Right lobe of liver (tissue), 6 donors: Measurements from ENCODE around the gene CDK4. TPM values are rescaled to one million over a fixed set of nuclear protein-coding genes. Genes with fewer than 3 reads are reported as not detected.

Experiments used
- ATAC-seq, 4 donors: fragments of 200-7000 bp; cut with Tn5 transposase; one replicate each; pipeline ENCODE4 v1.9.1; 2020; ENCODE audit warnings: mild to moderate bottlenecking in 4 of 4, moderate library complexity in 4 of 4
- DNase-seq, 3 donors: peaks; one replicate each; pipeline ENCODE4 v3.0.0-alpha.2; 2020
- H3K27ac ChIP-seq, 3 donors: fragments of 200-600 bp; one replicate each; pipeline ENCODE4 v1.8.0; 2022
- H3K27me3 ChIP-seq, 2 donors: fragments of 200-600 bp; one replicate each; pipeline ENCODE4 v1.8.0; 2022
- H3K36me3 ChIP-seq, 4 donors: fragments of 200-600 bp; sonication (generic) in 1 of 4; one replicate each; pipeline versions ENCODE4 v1.5.1 to v1.8.0; 2017 to 2022; ENCODE audit warnings: control low read depth in 1 of 4
- H3K4me1 ChIP-seq, 4 donors: fragments of 200-600 bp; sonication (generic) in 1 of 4; one replicate each; pipeline versions ENCODE4 v1.5.1 to v1.8.0; 2017 to 2022; ENCODE audit warnings: control low read depth in 1 of 4
- H3K4me3 ChIP-seq, 3 donors: fragments of 200-600 bp; one replicate each; pipeline ENCODE4 v1.8.0; 2022
- H3K9me3 ChIP-seq, 4 donors: fragments of 200-600 bp; sonication (generic) in 1 of 4; one replicate each; pipeline versions ENCODE4 v1.5.1 to v1.8.0; 2017 to 2022; ENCODE audit warnings: control low read depth in 1 of 4
- CTCF ChIP-seq, 4 donors: fragments of 200-600 bp in 3 of 4; fragments of 450-650 bp in 1 of 4; IDR thresholded peaks; one replicate each; pipeline versions ENCODE4 v1.5.1 to v1.8.0; 2016 to 2022; ENCODE audit warnings: antibody characterized with exemption in 4 of 4, mild to moderate bottlenecking in 2 of 4
- POLR2A ChIP-seq: fragments of 450-650 bp; IDR thresholded peaks from one replicate; pipeline ENCODE4 v1.6.1; 2017; ENCODE audit warnings: antibody characterized with exemption, mild to moderate bottlenecking
- WGBS: methylation state at CpG from one replicate; pipeline ENCODE4 v1.1.6; 2018; ENCODE audit warnings: low coverage, low lambda C conversion rate; ENCODE audit not compliant: insufficient coverage; ENCODE audit errors: missing lambda C conversion rate; 5-methylcytosine and 5-hydroxymethylcytosine counted together
- intact Hi-C, 2 donors: fragments of 100-400 bp; cut with DNase I; formaldehyde crosslinking; loops; one replicate each; pipeline versions ENCODE4 v1.11.2 to v1.14.1; 2022
- total RNA-seq, 6 experiments: library from RNA; depleted of rRNA in 2 of 6; stranded (reverse); fragments of >200 nt in 2 of 6; fragmentation: NEBNext Ultra II Directional in 3 of 6; extraction: Animal tissue kit (Norgen Biotek cat#: 25700) in 3 of 6; gene quantifications; one replicate each; pipeline versions ENCODE4 v1.1.0 to v1.2.4, GENCODE V29; 2016 to 2023
- donor health status: DM: no; HTN: yes; CAD: no.
- donor health status: DM: no; HTN: no; CAD: no.
- donor health status: DM: no; HTN: no; CAD: no.
- donor health status: DM: no; HTN: yes; CAD: no.
- donor health status: DM: no; HTN: yes; CAD: no.

Gene CDK4
- total RNA-seq, 6 experiments from 2014 or later = 23.3 to 47.3 (median 31.8) TPM

GRCh38 chr12:57719777-57720605 lies 32.1 kb downstream of the CDK4 start:
- H3K27ac ChIP-seq = no peak overlapping the region
- TF ChIP-seq CTCF (IDR thresholded peaks at IDR 0.05) = no peak
- no peak for TF ChIP-seq POLR2A
- no peak overlapping the region for H3K4me3 ChIP-seq
- peaks cover 0 to 62% (median 27%) of the 10 kb centered on the region in 4 donors for H3K36me3 ChIP-seq
- intact Hi-C loops = no loop called here
- no peaks in the 10 kb centered on the region for H3K9me3 ChIP-seq
- H3K4me1 ChIP-seq = no peaks in the 10 kb centered on the region
- DNase-seq (no peak), ATAC-seq (no peak)
- H3K27me3 ChIP-seq = no peaks in the 10 kb centered on the region
- 92% methylated on average over 5 of the region's 20 CpGs for WGBS

- H3K27ac ChIP-seq = no peak overlapping the region
- 97% methylated on average over 11 of the region's 15 CpGs for WGBS
- ATAC-seq (no peak), DNase-seq (no peak)
- H3K27me3 ChIP-seq = no peaks in the 10 kb centered on the region
- no peaks in the 10 kb centered on the region for H3K9me3 ChIP-seq
- no peaks in the 10 kb centered on the region for H3K4me1 ChIP-seq
- H3K36me3 ChIP-seq = peaks cover 0 to 71% (median 27%) of the 10 kb centered on the region in 4 donors
- no peak overlapping the region for H3K4me3 ChIP-seq
- TF ChIP-seq CTCF (IDR thresholded peaks at IDR 0.05) (no peak), POLR2A (no peak)
- intact Hi-C loops = no loop called here
Observed at GRCh38 chr12:57718641-57719528, 33.2 kb downstream of the CDK4 start.

- Histone ChIP-seq H3K4me1 (no peaks in the 10 kb centered on the region), H3K27ac (no peak overlapping the region), H3K4me3 (no peak overlapping the region), H3K9me3 (no peaks in the 10 kb centered on the region), H3K27me3 (no peaks in the 10 kb centered on the region), H3K36me3 (peaks cover 0 to 72% (median 27%) of the 10 kb centered on the region in 4 donors)
- intact Hi-C loops = no loop called here
- TF ChIP-seq CTCF (IDR thresholded peaks at IDR 0.05) (no peak), POLR2A (no peak)
- 92% methylated on average over 14 of the region's 22 CpGs for WGBS
- DNase-seq = no peak
- ATAC-seq = no peak
Observed at GRCh38 chr12:57717846-57718640, 34.1 kb downstream of the CDK4 start.

GRCh38 chr12:57717131-57717530 lies 35.0 kb downstream of the CDK4 start:
- Histone ChIP-seq H3K27ac (no peak overlapping the region), H3K4me3 (no peak overlapping the region), H3K9me3 (no peaks in the 10 kb centered on the region), H3K4me1 (no peaks in the 10 kb centered on the region), H3K27me3 (no peaks in the 10 kb centered on the region), H3K36me3 (peaks cover 0 to 79% (median 27%) of the 10 kb centered on the region in 4 donors)
- WGBS = 95% methylated on average over 4 of the region's 5 CpGs
- no peak for ATAC-seq
- intact Hi-C loops = no loop called here
- DNase-seq = peak in 1 of 3 donors; percentile 5
- TF ChIP-seq POLR2A (no peak), CTCF (IDR thresholded peaks at IDR 0.05) (no peak)
